Psoas muscle (tissue), 8 donors: Measurements from ENCODE around the gene OGFOD3. TPM values are rescaled to one million over a fixed set of nuclear protein-coding genes. Genes with fewer than 3 reads are reported as not detected.
"Not testable (repeated sequence)": the region's sequence is repeated elsewhere in the genome, so short reads cannot be mapped to it uniquely, and the experiment has no call there.

ENCODE experiments used
- ATAC-seq, 4 donors: fragments of 200-7000 bp; cut with Tn5 transposase; one replicate each; pipeline ENCODE4 v1.9.1; 2020; ENCODE audit warnings: moderate library complexity in 3 of 4, mild to moderate bottlenecking in 2 of 4
- DNase-seq, 2 donors: peaks; one replicate each; pipeline ENCODE4 v3.0.0-alpha.2; 2020
- H3K27ac ChIP-seq: fragments of 200-600 bp; one replicate; pipeline ENCODE4 v1.8.0; 2022
- H3K27me3 ChIP-seq, 3 donors: fragments of 200-600 bp in 1 of 3; one replicate each; pipeline versions ENCODE4 v1.6.1 to v1.8.0; 2013 to 2022; ENCODE audit warnings: low read length in 2 of 3, mild to moderate bottlenecking in 2 of 3, moderate library complexity in 1 of 3; ENCODE audit not compliant: insufficient read depth in 3 of 3
- H3K36me3 ChIP-seq, 2 donors: fragments of 200-600 bp in 1 of 2; one replicate each; pipeline versions ENCODE4 v1.6.1 to v1.8.0; 2013 to 2022; ENCODE audit warnings: low read depth in 1 of 2, mild to moderate bottlenecking in 1 of 2, moderate library complexity in 1 of 2; ENCODE audit not compliant: insufficient read depth in 1 of 2
- H3K4me1 ChIP-seq: fragments of 200-600 bp; one replicate; pipeline ENCODE4 v1.8.0; 2022
- H3K4me3 ChIP-seq: fragments of 200-600 bp; one replicate; pipeline ENCODE4 v1.8.0; 2022; ENCODE audit warnings: mild to moderate bottlenecking
- H3K9me3 ChIP-seq: fragments of 200-600 bp; one replicate; pipeline ENCODE4 v1.8.0; 2022
- CTCF ChIP-seq: fragments of 200-600 bp; IDR thresholded peaks from one replicate; pipeline ENCODE4 v1.8.0; 2022; ENCODE audit warnings: antibody characterized with exemption
- WGBS, 3 donors: extraction: QIAGEN DNeasy Blood & Tissue Kit; methylation state at CpG; one replicate each; pipeline versions ENCODE4 v1.1.6 to v1.1.7; 2013; 5-methylcytosine and 5-hydroxymethylcytosine counted together
- intact Hi-C, 2 donors: fragments of 100-400 bp; cut with DNase I; formaldehyde crosslinking; loops; one replicate each; pipeline versions ENCODE4 v1.11.0 to v1.14.2; 2022
- polyA plus RNA-seq, 3 donors: library from polyadenylated mRNA; stranded (reverse); fragments of 200-250 nt; gene quantifications; one replicate each; pipeline ENCODE4 v1.2.3, GENCODE V29; 2013
- total RNA-seq, 4 donors: library from RNA; stranded (reverse); fragmentation: NEBNext Ultra II Directional in 2 of 4; extraction: Animal tissue kit (Norgen Biotek cat#: 25700) in 2 of 4; gene quantifications; one replicate each; pipeline versions ENCODE4 v1.2.1 to v1.2.4, GENCODE V29; 2021 to 2023
- donor health status: healthy with polysubstance abuse.
- donor health status: DM: no; HTN: no; CAD: no; lungs with moderate emphysema.
- donor health status: Bipolar disorder and iron deficiency.
- donor health status: healthy.
- donor health status: DM: yes; HTN: yes; CAD: no.
- donor health status: DM: no; HTN: no; CAD: no.
- donor health status: DM: no; HTN: no; CAD: no.
- donor health status: DM: yes; HTN: yes; CAD: no.

OGFOD3 gene
- total and polyA plus RNA-seq, 7 donors: 15.5 to 30.4 (median 26.9) TPM

- DNase-seq (no peak), ATAC-seq (no peak)
- Histone ChIP-seq H3K27me3 (peaks cover 0 to 42% (median 14%) of the 10 kb centered on the region in 3 donors), H3K36me3 (no peaks in the 10 kb centered on the region), H3K27ac (no peak overlapping the region), H3K9me3 (no peaks in the 10 kb centered on the region), H3K4me3 (no peak overlapping the region), H3K4me1 (peaks cover 25% of the 10 kb centered on the region)
- intact Hi-C loops: no loop called here
- WGBS, 3 donors: 21 to 32% (median 27%) methylated on average over 22 of the region's 22 CpGs
- no peak for TF ChIP-seq CTCF
These were observed 34.2 kb downstream of the OGFOD3 start for GRCh38 chr17:82384051-82384729.

GRCh38 chr17:82383411-82383810 is 35.0 kb downstream of the OGFOD3 start:
- H3K4me1 ChIP-seq: peaks cover 25% of the 10 kb centered on the region
- intact Hi-C loops: no loop called here
- no peak for TF ChIP-seq CTCF
- no peak overlapping the region for H3K27ac ChIP-seq
- WGBS, 3 donors: 27 to 47% (median 32%) methylated on average over 17 to 18 of the region's 18 CpGs
- H3K9me3 ChIP-seq: no peaks in the 10 kb centered on the region
- no peak overlapping the region for H3K4me3 ChIP-seq
- H3K27me3 ChIP-seq: peaks cover 0 to 48% (median 17%) of the 10 kb centered on the region in 3 donors
- H3K36me3 ChIP-seq: no peaks in the 10 kb centered on the region
- ATAC-seq (no peak), DNase-seq (no peak)

- no peak for ATAC-seq
- DNase-seq: no peak
- 58 to 69% (median 65%) methylated on average over 11 of the region's 11 CpGs for WGBS, 3 donors
- TF ChIP-seq CTCF: no peak
- Histone ChIP-seq H3K36me3 (no peaks in the 10 kb centered on the region), H3K4me1 (peaks cover 21% of the 10 kb centered on the region), H3K4me3 (no peak overlapping the region), H3K9me3 (no peaks in the 10 kb centered on the region), H3K27me3 (peaks cover 0 to 54% (median 20%) of the 10 kb centered on the region in 3 donors), H3K27ac (no peak overlapping the region)
- intact Hi-C loops: no loop called here
These were observed 35.5 kb downstream of the OGFOD3 start for GRCh38 chr17:82382933-82383255.

- DNase-seq, H3K9me3 ChIP-seq, ATAC-seq, H3K36me3 ChIP-seq, H3K4me3 ChIP-seq, H3K27ac ChIP-seq, intact Hi-C loops: not testable (repeated sequence)
- Histone ChIP-seq H3K27me3 (peaks cover 0 to 59% (median 20%) of the 10 kb centered on the region in 3 donors), H3K4me1 (peaks cover 21% of the 10 kb centered on the region)
- 83 to 84% (median 83%) methylated on average over 21 of the region's 21 CpGs for WGBS, 3 donors
These were observed 36.0 kb downstream of the OGFOD3 start for GRCh38 chr17:82382220-82382932.

DNA sequence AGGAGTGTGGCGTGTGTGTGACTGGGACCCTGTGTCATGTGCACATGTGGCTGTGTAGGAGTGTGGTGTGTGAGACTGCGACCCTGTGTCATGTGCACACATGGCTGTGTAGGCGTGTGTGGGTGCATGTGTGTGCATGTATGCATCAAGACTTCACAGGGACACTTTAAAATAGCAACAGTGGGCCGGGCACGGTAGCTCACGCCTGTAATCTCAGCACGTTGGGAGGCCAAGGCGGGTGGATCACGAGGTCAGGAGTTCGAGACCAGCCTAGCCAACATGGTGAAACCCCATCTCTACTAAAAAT is 36.7 kb downstream of the OGFOD3 start:
- ATAC-seq, DNase-seq, intact Hi-C loops, H3K27ac ChIP-seq, H3K4me3 ChIP-seq, H3K36me3 ChIP-seq, H3K9me3 ChIP-seq: not testable (repeated sequence)
- WGBS, 3 donors: 57 to 63% (median 59%) methylated on average over 10 of the region's 10 CpGs
- Histone ChIP-seq H3K4me1 (peaks cover 21% of the 10 kb centered on the region), H3K27me3 (peaks cover 0 to 59% (median 16%) of the 10 kb centered on the region in 3 donors)
